Thyroid gland (tissue), 4 donors: ENCODE measurements around the gene CYP2F1.

Experiments used
- CTCF ChIP-seq, 6 experiments: fragments of 200-600 bp in 3 of 6; fragments of 450-650 bp in 3 of 6; sonication (generic) in 3 of 6; IDR thresholded peaks; one replicate each; pipeline ENCODE4 v1.5.1; 2016 to 2019; ENCODE audit warnings: antibody characterized with exemption in 6 of 6, mild to moderate bottlenecking in 2 of 6, inconsistent platforms in 1 of 6, moderate library complexity in 1 of 6
- POLR2A ChIP-seq, 2 donors: fragments of 450-650 bp; IDR thresholded peaks; one replicate each; pipeline ENCODE4 v1.6.1; 2017; ENCODE audit warnings: antibody characterized with exemption in 2 of 2, mild to moderate bottlenecking in 2 of 2, moderate library complexity in 1 of 2

- TF ChIP-seq CTCF (IDR thresholded peaks at IDR 0.05) (no peak), POLR2A (IDR thresholded peaks at IDR 0.05) (no peak)
Observed at GRCh38 chr19:41175801-41176777, 61.9 kb downstream of the CYP2F1 start.
